GM13977 (cell line): ENCODE measurements around the gene RAI1.
A peak's percentile ranks its signal among the peaks of the same experiment; 100 is the strongest.
"Not testable (repeated sequence)": the region's sequence is repeated elsewhere in the genome, so short reads cannot be mapped to it uniquely, and the experiment has no call there.

ENCODE experiments used
- DNase-seq: peaks from one replicate; pipeline ENCODE4 v3.0.0; 2012; ENCODE audit warnings: low spot score
- in situ Hi-C: fragments of 300-500 bp; cut with MboI; formaldehyde crosslinking; loops from one replicate; pipeline ENCODE4 v1.12.0; 2022; ENCODE audit warnings: low sequenced_read_pairs, low pct_unique_long_range_greater_than_20kb, mixed read lengths, inconsistent platforms; ENCODE audit not compliant: unreplicated experiment
- TF ChIP-seq, protein P1 (sequence below): IDR thresholded peaks from 2 replicates; pipeline ENCODE4 v1.5.1; 2012; ENCODE audit warnings: mild to moderate bottlenecking, control low read depth; ENCODE audit not compliant: insufficient read depth; ENCODE audit errors: extremely low read depth, missing control alignments

RAI1 gene, protein sequence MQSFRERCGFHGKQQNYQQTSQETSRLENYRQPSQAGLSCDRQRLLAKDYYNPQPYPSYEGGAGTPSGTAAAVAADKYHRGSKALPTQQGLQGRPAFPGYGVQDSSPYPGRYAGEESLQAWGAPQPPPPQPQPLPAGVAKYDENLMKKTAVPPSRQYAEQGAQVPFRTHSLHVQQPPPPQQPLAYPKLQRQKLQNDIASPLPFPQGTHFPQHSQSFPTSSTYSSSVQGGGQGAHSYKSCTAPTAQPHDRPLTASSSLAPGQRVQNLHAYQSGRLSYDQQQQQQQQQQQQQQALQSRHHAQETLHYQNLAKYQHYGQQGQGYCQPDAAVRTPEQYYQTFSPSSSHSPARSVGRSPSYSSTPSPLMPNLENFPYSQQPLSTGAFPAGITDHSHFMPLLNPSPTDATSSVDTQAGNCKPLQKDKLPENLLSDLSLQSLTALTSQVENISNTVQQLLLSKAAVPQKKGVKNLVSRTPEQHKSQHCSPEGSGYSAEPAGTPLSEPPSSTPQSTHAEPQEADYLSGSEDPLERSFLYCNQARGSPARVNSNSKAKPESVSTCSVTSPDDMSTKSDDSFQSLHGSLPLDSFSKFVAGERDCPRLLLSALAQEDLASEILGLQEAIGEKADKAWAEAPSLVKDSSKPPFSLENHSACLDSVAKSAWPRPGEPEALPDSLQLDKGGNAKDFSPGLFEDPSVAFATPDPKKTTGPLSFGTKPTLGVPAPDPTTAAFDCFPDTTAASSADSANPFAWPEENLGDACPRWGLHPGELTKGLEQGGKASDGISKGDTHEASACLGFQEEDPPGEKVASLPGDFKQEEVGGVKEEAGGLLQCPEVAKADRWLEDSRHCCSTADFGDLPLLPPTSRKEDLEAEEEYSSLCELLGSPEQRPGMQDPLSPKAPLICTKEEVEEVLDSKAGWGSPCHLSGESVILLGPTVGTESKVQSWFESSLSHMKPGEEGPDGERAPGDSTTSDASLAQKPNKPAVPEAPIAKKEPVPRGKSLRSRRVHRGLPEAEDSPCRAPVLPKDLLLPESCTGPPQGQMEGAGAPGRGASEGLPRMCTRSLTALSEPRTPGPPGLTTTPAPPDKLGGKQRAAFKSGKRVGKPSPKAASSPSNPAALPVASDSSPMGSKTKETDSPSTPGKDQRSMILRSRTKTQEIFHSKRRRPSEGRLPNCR (N-terminal part only)

DNA sequence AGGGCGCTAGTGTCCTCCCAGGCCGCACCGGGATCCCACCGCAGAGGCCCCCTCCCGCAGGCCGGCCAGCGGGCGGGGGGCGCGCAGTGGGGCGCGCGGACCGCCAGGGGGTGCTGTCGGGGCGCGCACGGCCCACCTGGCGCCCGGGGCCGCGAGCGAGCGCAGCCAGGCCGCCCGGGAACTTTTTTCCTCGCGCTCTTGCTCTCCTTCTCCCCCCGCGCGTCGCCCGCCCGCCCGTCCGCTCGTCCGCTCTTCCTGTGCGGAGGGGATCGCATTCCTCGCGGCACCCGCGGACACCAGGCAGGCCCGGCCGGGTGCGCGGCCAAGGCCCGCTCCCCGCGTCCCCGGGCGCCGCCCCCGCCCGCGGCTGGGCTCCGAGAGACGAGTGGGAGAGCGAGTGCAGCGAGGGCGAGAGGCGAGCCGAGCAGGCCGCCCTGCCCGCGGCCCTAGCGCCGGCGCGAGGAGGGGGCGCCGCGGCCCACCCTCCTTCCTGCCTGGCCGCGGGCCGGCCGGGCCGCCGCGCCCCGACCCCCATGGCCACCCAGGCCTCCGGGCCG lies at the start of gene RAI1:
TSS of gene RAI1 (plus strand) at position 272 of the 557 bp plus-strand sequence. CDS start 111,491 bp downstream, outside the sequence.
- TF ChIP-seq, protein P1, sequence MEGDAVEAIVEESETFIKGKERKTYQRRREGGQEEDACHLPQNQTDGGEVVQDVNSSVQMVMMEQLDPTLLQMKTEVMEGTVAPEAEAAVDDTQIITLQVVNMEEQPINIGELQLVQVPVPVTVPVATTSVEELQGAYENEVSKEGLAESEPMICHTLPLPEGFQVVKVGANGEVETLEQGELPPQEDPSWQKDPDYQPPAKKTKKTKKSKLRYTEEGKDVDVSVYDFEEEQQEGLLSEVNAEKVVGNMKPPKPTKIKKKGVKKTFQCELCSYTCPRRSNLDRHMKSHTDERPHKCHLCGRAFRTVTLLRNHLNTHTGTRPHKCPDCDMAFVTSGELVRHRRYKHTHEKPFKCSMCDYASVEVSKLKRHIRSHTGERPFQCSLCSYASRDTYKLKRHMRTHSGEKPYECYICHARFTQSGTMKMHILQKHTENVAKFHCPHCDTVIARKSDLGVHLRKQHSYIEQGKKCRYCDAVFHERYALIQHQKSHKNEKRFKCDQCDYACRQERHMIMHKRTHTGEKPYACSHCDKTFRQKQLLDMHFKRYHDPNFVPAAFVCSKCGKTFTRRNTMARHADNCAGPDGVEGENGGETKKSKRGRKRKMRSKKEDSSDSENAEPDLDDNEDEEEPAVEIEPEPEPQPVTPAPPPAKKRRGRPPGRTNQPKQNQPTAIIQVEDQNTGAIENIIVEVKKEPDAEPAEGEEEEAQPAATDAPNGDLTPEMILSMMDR: peak; percentile 98
- DNase-seq: peak; percentile 88
- in situ Hi-C loops: no loop called here

DNA sequence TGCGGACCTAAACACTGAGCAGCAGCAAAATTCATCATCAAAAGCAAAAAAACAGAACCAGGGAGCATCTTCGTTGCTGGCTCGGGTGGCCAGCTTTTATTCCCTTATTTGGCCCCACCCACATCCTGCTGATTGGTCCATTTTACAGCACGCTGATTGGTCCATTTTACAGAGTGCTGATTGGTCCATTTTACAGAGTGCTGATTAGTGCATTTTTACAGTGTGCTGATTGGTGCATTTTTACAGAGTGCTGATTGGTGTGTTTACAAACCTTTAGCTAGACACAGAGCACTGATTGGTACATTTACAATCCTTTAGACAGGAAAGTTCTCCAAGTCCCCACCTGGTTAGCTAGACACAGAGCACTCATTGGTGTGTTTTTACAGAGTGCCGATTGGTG lies 48.6 kb upstream of the RAI1 start:
- in situ Hi-C loops: loop anchor here (10.0 kb wide), 1 partner anchor 128 kb away; no protein-coding TSS in a partner anchor
- not testable (repeated sequence) for DNase-seq

DNA sequence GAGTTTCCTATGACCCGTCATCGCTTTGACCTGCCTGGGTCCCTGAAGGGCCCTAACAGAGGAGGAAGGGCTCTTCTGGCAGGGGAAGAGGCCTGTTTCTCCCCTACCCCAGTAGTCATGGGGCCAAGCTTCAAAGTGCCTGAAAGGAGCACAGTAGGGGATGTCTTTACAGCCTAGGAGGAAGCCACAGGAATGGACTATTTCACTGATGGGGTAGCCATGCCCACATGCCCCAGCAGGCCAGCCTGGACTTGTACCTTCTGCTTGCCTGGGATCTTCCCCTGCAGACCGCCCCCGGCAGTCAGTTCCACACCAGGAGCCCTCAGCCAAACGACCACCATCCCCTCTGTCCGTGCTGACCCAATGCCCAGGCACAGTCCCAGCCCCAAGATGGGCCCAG lies 47.9 kb upstream of the RAI1 start:
- DNase-seq: no peak
- in situ Hi-C loops: loop anchor here (10.0 kb wide), 1 partner anchor 129 kb away; no protein-coding TSS in a partner anchor
- TF ChIP-seq, protein P1: no peak

DNA sequence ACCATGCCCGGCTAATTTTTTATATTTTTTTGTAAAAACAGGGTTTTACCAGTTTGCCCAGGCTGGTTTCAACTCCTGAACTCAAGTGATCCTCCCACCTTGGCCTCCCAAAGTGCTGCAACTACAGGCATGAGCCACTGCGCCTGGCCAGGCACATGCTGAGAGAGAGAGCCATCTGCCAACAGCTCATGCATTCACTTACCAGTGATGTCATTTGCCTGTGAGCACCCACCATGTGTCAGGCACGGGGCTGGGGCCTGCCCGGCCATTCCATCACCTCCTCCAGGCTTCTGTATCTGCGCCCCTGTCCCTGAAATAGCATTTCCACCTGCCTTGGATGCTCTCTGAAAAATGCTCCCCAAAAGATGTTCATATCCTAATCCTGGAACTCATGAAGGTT lies 46.1 kb upstream of the RAI1 start:
- TF ChIP-seq, protein P1: no peak
- in situ Hi-C loops: loop anchor here (10.0 kb wide), 1 partner anchor 130 kb away; no protein-coding TSS in a partner anchor
- DNase-seq: no peak

DNA sequence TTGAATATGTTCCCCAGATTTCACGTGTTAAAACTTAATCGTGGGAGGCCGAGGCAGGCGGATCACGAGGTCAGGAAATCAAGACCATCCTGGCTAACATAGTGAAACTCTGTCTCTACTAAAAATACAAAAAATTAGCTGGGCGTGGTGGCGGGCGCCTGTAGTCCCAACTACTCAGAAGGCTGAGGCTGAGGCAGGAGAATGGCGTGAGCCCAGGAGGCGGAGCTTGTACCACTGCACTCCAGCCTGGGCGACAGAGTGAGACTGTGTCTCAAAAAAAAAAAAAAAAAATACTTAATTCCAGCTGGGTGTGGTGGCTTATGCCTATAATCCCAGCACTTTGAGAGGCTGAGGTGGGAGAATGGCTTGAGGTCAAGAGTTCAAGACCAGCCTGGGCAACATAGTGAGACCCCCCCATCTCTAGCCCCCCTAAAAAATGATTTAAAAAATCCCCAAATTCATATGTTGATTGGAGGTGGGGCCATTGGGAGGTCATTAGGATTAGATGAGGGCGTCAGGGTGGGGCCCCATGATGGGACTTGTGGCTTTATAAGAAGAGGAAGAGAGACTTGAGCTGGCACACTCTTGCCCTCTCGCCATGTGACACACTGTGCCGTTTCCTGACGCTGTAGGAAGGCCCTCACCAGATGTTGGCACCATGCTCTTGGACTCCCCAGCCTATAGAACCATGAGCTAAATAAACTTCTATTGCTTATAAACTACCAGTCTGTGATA lies 45.6 kb upstream of the RAI1 start:
- in situ Hi-C loops: loop anchor here (10.0 kb wide), 1 partner anchor 131 kb away; no protein-coding TSS in a partner anchor

DNA sequence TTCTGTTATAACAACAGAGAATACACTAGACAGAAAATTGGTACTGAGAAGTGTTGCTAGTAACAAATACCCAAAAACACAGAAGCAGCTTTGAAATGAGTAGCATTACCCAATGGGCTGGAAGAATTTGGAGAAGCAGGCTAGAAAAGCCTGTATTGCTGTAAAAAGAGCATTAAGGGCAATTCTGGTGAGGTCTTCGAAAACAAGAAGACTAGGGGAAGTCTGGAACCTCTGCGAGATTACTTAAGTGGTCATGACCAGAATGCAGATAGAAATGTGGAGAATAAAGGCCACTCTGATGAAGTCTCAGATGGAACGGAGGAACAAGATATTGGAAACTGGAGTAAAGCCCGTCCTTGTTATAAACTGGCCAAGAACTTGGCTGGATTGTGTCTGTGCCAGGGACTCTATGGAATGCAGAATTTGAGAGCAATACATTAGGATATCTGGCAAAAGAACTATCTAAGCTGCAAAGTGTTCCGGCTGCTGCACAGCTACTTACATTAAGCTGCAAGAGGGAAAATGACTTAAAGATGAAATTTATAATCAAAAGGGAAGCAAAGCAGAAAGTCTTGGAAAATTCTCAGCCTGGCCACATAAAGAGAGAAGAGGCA lies 44.9 kb upstream of the RAI1 start:
- in situ Hi-C loops: loop anchor here (10.0 kb wide), 1 partner anchor 132 kb away; no protein-coding TSS in a partner anchor
- no peak for DNase-seq
- TF ChIP-seq, protein P1: no peak

More for the DNA sequence above, 45.6 kb upstream of the RAI1 start:
- not testable (repeated sequence) for DNase-seq
